GM21576 (cell line): Measurements from ENCODE around the gene GGA1.
A peak's percentile ranks its signal among the peaks of the same experiment; 100 is the strongest.

Source experiments
- ATAC-seq: cut with Tn5 transposase; IDR thresholded peaks from one replicate; pipeline ENCODE4 v1.9.1; 2021; ENCODE audit warnings: mild to moderate bottlenecking, moderate library complexity; ENCODE audit not compliant: unreplicated experiment

Gene GGA1

DNA sequence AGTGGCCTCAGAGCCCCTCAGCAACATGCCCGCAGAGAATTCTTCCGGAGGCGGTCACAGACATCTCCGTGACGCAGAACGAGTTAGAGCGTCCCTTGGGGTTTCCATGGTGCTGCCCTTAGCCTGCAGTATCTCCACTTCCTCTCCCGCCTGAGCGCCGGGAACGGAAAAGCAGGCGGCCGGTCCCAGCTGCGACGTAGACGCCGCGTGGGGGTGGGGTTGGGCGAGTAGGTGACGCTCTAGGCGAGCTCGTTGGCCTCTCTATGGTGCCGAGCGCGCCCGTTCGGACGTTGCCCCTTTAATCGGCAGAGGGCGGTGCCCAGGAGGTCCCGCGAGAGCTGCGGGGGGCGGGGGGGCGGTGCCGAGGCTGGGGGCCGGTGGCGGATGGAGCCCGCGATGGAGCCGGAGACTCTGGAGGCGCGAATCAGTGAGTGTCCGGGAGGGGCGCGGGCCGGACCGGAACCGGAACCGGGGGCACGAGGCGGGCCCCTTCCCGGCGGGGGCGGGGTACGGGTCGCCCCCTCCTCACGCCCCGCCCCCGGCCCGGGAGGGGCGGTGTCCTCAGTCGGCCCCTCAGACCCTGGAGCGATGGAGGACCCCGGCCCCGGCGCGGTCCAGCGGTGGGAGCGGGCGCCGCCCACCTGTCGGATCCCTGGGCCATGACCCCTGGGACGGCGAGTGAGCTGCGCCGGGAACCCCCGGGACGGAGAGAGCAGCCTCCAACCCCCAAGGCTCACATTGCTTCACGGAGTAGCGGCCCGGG, at the start of gene GGA1:
TSS of gene GGA1 (plus strand) at position 358 of the 763 bp plus-strand sequence. CDS start at position 385, 27 bp downstream.
- ATAC-seq, result peak; percentile 70

- ATAC-seq, result no peak
Measured at GRCh38 chr22:37559521-37559900, 49.1 kb upstream of the GGA1 start.

DNA sequence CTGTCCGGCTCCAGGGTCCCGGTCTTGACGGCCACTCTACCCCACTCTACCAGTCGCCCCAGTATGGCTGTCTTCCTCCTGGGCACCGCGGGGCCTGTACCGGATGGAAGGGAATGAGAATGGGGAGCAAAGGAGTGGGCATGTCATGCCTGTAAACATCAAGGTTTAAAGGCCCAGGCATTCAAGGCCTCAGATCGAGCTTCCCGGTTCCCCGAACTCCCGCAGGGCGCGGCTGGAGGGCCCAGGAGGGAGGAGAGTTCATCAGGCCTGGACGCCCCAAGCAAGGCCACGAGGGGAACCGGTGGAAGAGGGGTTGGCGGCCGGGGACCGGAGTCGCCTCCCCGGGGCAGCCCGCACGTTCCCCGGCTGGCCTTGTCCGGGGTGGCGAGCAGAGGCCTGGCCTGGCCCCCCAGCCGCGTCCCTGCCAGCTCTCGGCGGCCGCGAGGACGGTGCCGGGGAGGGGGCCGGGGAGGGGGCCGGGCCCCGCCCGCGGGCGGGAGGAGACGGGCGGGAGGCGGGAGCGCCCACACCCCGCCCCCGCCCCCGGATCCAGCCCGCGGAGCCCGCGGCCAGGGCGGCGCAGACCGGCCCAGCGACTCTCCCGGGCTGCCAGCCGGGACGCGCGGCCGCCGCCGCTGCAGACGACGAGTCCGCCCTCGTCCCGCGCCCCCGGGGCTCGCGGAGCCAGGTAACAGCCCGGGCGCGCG, 48.6 kb upstream of the GGA1 start, which contains the start of gene CDC42EP1:
TSS of gene CDC42EP1 (plus strand) at position 580 of the 707 bp plus-strand sequence. CDS start 5,870 bp downstream, outside the sequence.
- ATAC-seq, result no peak

DNA sequence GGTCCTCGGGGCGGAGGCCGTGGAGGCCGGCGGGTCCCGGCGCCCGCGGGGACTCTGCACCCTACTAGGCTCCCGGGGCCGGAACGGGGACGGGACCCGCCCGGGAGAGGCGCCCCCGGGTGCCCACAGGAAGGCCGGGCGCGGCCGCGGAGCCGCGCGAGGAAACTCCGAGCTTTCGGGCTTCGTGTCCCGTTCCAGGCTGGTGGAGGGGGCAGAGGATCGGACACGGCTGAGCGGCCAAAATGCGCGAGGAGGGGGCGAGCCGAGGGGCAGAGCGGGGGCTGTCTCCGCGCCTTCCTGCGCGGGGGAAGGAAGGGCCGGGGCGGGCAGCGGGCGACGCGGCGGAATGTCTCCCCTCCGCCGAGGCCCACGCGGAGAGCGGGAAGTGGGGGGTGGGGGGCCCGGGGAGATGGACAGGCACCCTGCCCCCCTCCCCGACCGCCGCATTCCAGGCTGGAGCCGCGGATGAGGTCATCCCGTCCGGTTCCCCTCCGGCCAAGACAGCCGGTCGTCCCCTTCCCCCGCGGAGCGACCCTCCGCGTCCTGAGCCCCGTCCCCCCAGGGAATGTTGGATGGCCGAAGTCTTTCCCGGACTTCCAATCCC, 47.9 kb upstream of the GGA1 start:
- no peak for ATAC-seq

- ATAC-seq, result no peak
Measured at GRCh38 chr22:37561212-37562048, 47.2 kb upstream of the GGA1 start.

DNA sequence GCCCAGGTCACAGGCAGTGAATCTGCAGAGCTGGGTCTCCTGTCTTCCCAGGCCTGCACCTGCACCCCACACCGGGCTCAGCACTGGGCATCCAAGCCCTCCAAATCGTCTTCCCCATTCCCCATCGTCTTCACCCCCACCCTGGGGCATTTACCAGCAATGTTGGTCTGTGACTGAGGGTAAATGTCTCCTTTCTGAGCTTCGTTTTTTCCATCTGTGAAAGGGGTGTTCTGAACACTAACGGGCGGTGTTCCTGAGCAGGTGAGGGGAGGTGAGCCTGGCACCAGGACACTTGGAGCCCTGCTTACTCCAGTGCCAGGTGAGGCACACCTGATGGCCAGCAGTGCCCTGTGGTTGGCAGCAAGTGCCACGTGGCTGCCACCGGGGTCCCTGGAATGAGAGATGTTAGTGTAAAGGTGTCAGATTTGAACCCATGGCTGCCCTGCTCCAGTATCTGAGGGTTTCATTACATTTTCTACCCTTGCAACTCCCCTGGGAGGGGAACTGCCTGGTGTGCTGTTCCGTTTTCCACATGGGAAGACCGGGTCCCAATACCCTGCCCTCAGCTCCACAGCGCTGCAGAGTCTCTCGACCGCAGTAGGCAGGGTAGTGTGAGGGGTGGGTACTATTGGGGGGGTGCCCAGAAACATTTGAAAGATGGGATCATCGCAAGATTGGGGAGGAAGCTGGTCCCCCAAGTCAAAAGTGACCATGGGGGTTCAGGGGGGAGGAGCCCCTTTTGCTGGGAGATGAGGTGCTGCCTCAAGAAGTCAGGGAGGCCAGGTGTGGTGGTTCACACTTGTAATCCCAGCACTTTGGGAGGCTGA, 46.4 kb upstream of the GGA1 start:
- ATAC-seq, result no peak

DNA sequence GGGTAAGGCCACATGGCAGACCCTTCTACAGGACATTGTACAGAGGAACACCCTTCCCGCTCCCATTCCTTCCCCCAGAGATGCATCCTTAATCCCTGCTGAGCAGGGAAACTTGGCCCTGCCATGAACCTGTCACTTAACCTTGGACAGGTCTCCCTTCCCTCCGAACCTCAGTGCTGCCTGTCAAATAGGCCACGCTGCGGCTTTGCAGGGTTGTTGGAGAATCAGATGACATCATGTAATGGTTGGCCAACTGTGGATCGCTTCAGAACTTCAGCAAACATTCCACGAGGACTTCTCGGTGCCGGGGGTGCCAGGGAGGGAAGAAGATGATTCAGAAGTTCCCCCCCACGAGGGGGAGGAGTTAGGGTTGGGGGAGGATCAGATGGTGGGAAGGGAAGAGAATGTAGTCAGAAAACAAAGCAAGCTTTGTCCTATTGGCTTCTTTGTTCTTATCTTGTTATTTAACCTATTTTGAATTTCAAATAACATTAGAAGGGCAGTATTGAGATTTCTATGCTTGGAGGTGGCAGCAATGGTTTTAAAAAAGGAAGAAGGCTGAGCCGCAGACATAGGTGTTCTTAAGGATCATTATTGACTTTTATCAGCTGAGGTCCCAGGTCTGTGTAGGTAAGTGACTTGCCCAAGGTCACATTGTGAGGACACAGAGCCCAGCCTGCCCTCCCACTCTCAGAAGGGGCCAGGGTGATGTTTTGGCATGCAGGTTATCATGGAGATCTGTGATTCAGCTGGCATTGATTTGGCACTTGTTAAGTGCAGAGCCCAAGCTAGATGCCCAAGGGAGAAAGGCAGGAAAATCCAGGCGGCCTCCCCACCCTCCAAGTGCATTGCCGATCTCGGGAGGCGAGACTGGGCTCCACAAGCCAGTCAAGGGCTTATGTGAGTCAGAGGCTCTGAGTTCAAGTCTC, 45.2 kb upstream of the GGA1 start:
- ATAC-seq, result no peak

GRCh38 chr22:37564111-37564711, 44.4 kb upstream of the GGA1 start:
- no peak for ATAC-seq

GRCh38 chr22:37565830-37566229, 42.8 kb upstream of the GGA1 start:
- no peak for ATAC-seq

- no peak for ATAC-seq
Measured at GRCh38 chr22:37566329-37566837, 42.3 kb upstream of the GGA1 start.

GRCh38 chr22:37566903-37567798, 41.5 kb upstream of the GGA1 start:
- ATAC-seq, result peak; percentile 63

GRCh38 chr22:37568012-37568411, 40.6 kb upstream of the GGA1 start:
- no peak for ATAC-seq

- no peak for ATAC-seq
Measured at GRCh38 chr22:37568448-37569008, 40.1 kb upstream of the GGA1 start.

- no peak for ATAC-seq
Measured at GRCh38 chr22:37569009-37569920, 39.4 kb upstream of the GGA1 start.

GRCh38 chr22:37569921-37570660, 38.5 kb upstream of the GGA1 start:
- no peak for ATAC-seq
